ENCODE data around the gene ANO6.
A peak's percentile ranks its signal among the peaks of the same experiment; 100 is the strongest.

Gene ANO6

DNA sequence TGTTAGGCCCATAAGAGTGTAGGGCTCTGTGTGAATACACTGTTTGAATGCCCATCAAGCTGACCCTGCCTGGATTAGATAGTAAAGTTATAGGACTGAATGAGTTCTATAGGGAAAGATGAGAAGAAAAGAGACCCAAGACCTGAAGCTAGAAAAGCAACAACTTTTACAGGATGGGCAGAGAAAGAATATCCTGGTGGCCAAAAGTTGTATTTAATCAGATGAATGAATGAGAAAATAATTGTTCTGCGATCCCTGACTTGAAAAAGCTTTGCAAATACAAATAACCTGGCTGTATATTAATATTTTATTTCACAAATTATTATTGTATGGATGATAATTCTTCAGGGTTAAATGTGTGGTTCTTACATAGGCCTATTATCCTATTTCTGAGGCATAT lies 2.8 kb upstream of the ANO6 start:
- H3K9me3 ChIP-seq (replicated peaks; ENCODE audit: insufficient read depth, low read length) = no peaks in the 10 kb centered on the region
- no peak overlapping the region for H2AFZ ChIP-seq (ENCODE audit: low read length)
- H3K36me3 ChIP-seq (replicated peaks; ENCODE audit: insufficient read depth, low read length) = no peaks in the 10 kb centered on the region
- TF ChIP-seq, protein P1, sequence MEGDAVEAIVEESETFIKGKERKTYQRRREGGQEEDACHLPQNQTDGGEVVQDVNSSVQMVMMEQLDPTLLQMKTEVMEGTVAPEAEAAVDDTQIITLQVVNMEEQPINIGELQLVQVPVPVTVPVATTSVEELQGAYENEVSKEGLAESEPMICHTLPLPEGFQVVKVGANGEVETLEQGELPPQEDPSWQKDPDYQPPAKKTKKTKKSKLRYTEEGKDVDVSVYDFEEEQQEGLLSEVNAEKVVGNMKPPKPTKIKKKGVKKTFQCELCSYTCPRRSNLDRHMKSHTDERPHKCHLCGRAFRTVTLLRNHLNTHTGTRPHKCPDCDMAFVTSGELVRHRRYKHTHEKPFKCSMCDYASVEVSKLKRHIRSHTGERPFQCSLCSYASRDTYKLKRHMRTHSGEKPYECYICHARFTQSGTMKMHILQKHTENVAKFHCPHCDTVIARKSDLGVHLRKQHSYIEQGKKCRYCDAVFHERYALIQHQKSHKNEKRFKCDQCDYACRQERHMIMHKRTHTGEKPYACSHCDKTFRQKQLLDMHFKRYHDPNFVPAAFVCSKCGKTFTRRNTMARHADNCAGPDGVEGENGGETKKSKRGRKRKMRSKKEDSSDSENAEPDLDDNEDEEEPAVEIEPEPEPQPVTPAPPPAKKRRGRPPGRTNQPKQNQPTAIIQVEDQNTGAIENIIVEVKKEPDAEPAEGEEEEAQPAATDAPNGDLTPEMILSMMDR (IDR thresholded peaks at IDR 0.05; ENCODE audit: low read length) = no peak
- no peak for TF ChIP-seq EZH2phosphoT487 (IDR thresholded peaks at IDR 0.05; ENCODE audit: low read length)
- TF ChIP-seq EZH2 (optimal IDR thresholded peaks at IDR 0.05; ENCODE audit: low read depth, low read length) = no peak
- peaks cover 25% of the 10 kb centered on the region for H3K79me2 ChIP-seq (ENCODE audit: low read length)
- no peaks in the 10 kb centered on the region for H4K20me1 ChIP-seq (ENCODE audit: insufficient read depth, low read length)
- H3K4me1 ChIP-seq (ENCODE audit: low read length) = peaks cover 9% of the 10 kb centered on the region
- H3K4me2 ChIP-seq (ENCODE audit: low read depth, low read length) = no peak overlapping the region
- H3K27ac ChIP-seq (ENCODE audit: low read length) = no peak overlapping the region
- no peak for DNase-seq
- no peak overlapping the region for H3K4me3 ChIP-seq (ENCODE audit: low read length)
- no peak overlapping the region for H3K9ac ChIP-seq (ENCODE audit: low read length)
- H3F3A ChIP-seq (ENCODE audit: insufficient read depth, low read length) = peaks cover 22% of the 10 kb centered on the region
- no peaks in the 10 kb centered on the region for H3K27me3 ChIP-seq (replicated peaks; ENCODE audit: insufficient read depth, low read length)
- H3K9me2 ChIP-seq (replicated peaks; ENCODE audit: insufficient read depth, low read length) = no peaks in the 10 kb centered on the region

- no peak overlapping the region for H2AFZ ChIP-seq (ENCODE audit: low read length)
Measured at GRCh38 chr12:45214071-45214470, 1.8 kb upstream of the ANO6 start.

DNA sequence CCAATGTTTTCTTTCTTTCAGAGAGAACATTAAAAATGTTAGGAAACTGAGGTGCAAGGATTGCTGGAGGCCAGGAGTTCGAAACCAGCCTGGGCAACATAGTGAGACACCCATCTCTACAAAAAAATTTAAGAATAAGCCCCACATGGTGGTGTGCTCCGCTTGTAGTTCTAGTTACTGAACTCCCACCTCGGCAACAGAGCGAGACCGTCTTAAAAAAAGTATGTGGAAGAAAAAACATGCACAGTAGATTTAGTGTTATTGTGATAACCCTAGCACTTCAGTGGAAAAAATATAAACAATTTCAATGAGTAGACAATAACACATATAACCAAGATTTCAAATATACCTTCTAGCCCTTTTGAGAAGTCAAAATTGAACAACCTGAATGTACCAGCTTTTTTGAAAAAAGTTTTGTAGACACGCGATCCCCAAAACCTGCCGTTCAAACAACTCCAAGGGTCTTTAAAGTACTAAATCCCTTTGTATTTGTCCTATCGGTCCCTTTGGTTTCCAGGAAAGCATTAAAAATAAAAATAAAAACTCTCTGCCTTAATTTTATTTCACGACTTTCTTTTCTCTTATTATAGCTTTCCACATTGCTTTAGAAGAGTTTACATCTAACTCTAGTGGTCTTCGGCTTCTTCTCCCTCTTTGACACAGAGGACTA lies 1.0 kb upstream of the ANO6 start:
- H4K20me1 ChIP-seq (ENCODE audit: insufficient read depth, low read length) = no peaks in the 10 kb centered on the region
- no peaks in the 10 kb centered on the region for H3K9me3 ChIP-seq (replicated peaks; ENCODE audit: insufficient read depth, low read length)
- H3K4me3 ChIP-seq (ENCODE audit: low read length) = peak overlapping the region; percentile 81
- DNase-seq = no peak
- H3K36me3 ChIP-seq (replicated peaks; ENCODE audit: insufficient read depth, low read length) = no peaks in the 10 kb centered on the region
- peaks cover 43% of the 10 kb centered on the region for H3K79me2 ChIP-seq (ENCODE audit: low read length)
- peak overlapping the region; percentile 84 for H2AFZ ChIP-seq (ENCODE audit: low read length)
- TF ChIP-seq, protein P1 (IDR thresholded peaks at IDR 0.05; ENCODE audit: low read length) = no peak
- no peak for TF ChIP-seq EZH2phosphoT487 (IDR thresholded peaks at IDR 0.05; ENCODE audit: low read length)
- no peak for TF ChIP-seq EZH2 (optimal IDR thresholded peaks at IDR 0.05; ENCODE audit: low read depth, low read length)
- peaks cover 22% of the 10 kb centered on the region for H3F3A ChIP-seq (ENCODE audit: insufficient read depth, low read length)
- no peaks in the 10 kb centered on the region for H3K27me3 ChIP-seq (replicated peaks; ENCODE audit: insufficient read depth, low read length)
- peak overlapping the region; percentile 80; the same call in 1 of the 2 replicates for H3K27ac ChIP-seq (ENCODE audit: low read length)
- peak overlapping the region; percentile 77 for H3K4me2 ChIP-seq (ENCODE audit: low read depth, low read length)
- no peaks in the 10 kb centered on the region for H3K9me2 ChIP-seq (replicated peaks; ENCODE audit: insufficient read depth, low read length)
- H3K9ac ChIP-seq (ENCODE audit: low read length) = peak overlapping the region; percentile 82; the same call in 1 of the 2 replicates
- H3K4me1 ChIP-seq (ENCODE audit: low read length) = peaks cover 14% of the 10 kb centered on the region

More at GRCh38 chr12:45214071-45214470, 1.8 kb upstream of the ANO6 start:
- Histone ChIP-seq H4K20me1 (ENCODE audit: insufficient read depth, low read length) (no peaks in the 10 kb centered on the region), H3K4me2 (ENCODE audit: low read depth, low read length) (0 out of 2 replicates have a peak overlapping the region, but pooled peaks have one; percentile 77), H3K27ac (ENCODE audit: low read length) (no peak overlapping the region), H3K9me3 (replicated peaks; ENCODE audit: insufficient read depth, low read length) (no peaks in the 10 kb centered on the region), H3K27me3 (replicated peaks; ENCODE audit: insufficient read depth, low read length) (no peaks in the 10 kb centered on the region), H3K9ac (ENCODE audit: low read length) (no peak overlapping the region), H3K9me2 (replicated peaks; ENCODE audit: insufficient read depth, low read length) (no peaks in the 10 kb centered on the region), H3K79me2 (ENCODE audit: low read length) (peaks cover 35% of the 10 kb centered on the region), H3K36me3 (replicated peaks; ENCODE audit: insufficient read depth, low read length) (no peaks in the 10 kb centered on the region), H3F3A (ENCODE audit: insufficient read depth, low read length) (peaks cover 22% of the 10 kb centered on the region), H3K4me3 (ENCODE audit: low read length) (no peak overlapping the region), H3K4me1 (ENCODE audit: low read length) (peaks cover 9% of the 10 kb centered on the region)
- TF ChIP-seq EZH2phosphoT487 (IDR thresholded peaks at IDR 0.05; ENCODE audit: low read length) (no peak), EZH2 (optimal IDR thresholded peaks at IDR 0.05; ENCODE audit: low read depth, low read length) (no peak)
- TF ChIP-seq, protein P1 (IDR thresholded peaks at IDR 0.05; ENCODE audit: low read length) = no peak
- DNase-seq = no peak
